HG03103 (cell line): ENCODE measurements around the gene ATG9B.
A peak's percentile ranks its signal among the peaks of the same experiment; 100 is the strongest.

Experiments
- ATAC-seq: cut with Tn5 transposase; IDR thresholded peaks from one replicate; pipeline ENCODE4 v1.9.1; 2021; ENCODE audit warnings: low read depth; ENCODE audit not compliant: unreplicated experiment

ATG9B gene

DNA sequence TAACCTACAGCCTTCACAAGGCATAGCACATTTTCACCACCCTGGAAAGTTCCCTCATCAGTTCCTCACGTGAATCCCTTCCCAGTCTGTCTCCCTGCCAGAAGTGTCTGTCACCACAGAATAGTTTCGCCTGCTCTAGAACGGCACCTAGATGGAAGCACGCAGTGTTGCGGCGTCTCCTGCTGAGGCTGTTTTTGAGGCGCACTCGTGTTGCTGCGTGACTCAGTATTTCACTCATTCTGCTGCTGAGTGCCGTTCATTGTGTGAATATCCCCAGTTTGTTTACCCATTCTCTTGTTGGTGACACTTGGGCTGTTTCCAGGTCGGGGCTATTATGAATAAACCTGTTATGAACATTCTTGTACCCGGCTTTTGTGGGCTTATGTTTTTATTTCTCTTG lies 20.7 kb downstream of the ATG9B start:
- ATAC-seq = no peak

DNA sequence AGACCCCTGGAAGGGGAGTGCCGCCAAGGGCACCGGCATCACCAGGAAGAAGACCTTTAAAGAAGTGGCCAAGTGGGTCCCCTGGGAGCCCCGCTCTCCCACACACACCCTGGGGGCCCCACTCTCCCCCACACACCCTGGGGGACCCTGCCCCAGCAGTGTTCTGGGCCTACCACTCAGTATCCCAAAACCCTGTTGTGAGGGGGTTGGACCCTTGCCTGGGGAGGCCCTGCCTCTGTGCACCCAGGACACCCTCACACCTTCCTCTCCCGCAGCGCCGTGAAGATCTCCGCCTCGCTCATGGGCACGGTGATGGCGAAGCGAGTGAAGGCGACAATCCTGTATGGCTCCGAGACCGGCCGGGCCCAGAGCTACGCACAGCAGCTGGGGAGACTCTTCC lies 22.7 kb downstream of the ATG9B start:
- no peak for ATAC-seq

DNA sequence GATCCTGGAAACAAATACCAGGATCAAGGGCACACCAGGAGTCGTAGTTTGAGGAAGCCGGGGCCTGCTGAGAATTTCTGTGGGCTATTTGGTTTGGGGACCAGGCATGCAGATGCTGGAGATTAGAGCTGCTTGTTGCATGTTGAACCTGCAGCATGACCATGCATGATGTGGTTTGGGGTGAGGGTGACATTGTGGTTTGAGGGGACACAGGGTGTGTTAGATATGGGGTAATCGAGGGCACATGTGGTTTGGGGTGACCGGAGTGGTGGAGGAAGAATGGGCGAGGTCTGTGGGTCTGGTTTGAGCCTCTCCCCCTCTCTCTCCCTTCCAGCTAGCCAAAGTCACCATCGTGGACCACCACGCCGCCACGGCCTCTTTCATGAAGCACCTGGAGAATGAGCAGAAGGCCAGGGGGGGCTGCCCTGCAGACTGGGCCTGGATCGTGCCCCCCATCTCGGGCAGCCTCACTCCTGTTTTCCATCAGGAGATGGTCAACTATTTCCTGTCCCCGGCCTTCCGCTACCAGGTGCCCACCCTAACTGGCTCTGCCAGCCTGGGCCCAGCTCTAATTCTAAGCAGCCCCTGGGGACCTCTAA lies 23.3 kb downstream of the ATG9B start:
- ATAC-seq = no peak

DNA sequence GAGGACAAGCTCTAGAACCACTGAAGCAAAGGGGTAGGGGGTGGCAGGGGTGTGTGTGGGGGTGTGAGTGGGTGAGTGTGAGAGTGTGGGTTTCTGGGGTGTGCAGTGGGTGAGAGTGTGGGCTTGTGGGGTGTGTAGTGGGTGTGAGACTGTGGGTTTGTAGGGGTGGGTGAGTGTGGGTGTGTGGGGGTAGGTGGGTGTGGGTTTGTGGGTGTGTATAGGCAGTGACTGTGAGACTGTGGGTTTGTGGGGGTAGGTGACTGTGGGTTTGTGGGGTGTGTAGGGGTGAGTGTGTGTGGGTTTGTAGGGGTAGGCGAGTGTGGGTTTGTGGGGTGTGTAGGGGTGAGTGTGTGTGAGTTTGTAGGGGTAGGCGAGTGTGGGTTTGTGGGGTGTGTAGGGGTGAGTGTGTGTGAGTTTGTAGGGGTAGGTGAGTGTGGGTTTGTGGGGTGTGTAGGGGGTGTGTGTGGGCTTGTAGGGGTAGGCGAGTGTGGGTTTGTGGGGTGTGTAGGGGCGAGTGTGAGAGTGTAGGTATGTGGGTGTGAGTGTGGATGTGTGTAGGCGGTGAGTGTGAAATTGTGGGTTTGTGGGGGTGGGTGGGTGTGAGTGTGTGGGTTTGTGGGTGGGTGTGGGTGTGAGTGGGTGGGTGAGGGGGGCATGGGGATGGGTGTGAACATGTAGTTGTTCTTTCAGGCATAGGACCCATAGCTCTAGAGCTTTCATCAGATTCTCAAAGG lies 24.6 kb downstream of the ATG9B start:
- ATAC-seq = no peak

DNA sequence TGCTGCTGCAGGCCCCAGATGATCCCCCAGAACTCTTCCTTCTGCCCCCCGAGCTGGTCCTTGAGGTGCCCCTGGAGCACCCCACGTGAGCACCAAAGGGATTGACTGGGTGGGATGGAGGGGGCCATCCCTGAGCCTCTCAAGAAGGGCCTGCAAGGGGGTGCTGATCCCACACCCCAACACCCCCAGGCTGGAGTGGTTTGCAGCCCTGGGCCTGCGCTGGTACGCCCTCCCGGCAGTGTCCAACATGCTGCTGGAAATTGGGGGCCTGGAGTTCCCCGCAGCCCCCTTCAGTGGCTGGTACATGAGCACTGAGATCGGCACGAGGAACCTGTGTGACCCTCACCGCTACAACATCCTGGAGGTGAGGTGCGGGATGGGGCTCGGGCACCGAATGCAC lies 25.3 kb downstream of the ATG9B start:
- ATAC-seq = no peak

DNA sequence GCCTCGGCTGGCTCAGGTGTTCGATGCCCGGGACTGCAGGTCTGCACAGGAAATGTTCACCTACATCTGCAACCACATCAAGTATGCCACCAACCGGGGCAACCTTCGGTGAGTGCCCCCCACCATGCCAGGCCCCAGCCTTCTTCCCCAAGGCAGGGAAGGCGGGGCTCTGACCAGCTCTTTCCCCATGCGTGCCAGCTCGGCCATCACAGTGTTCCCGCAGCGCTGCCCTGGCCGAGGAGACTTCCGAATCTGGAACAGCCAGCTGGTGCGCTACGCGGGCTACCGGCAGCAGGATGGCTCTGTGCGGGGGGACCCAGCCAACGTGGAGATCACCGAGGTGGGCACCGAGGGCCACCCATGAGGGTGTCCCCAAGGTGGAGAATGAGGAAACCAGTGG lies 26.0 kb downstream of the ATG9B start:
- ATAC-seq = no peak

DNA sequence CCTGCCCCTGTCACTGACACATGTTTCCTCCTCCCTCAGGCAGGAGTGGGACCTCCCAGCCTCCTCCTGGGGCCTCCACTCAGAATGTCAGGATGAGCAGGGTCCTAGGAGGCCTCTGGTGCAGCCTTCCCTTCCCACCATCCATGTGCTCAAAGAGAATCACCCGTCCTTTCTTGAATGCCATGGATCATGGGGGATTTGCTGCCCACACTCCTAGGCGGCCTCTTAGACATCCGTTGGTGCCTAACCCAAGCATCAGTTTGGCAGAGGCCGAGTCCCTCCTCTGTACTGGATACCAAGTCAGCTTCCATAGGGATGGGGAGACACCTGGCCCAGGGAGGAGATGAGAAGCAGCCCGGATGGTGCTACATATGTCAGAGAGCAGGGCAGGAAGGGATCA lies 26.5 kb downstream of the ATG9B start:
- no peak for ATAC-seq

DNA sequence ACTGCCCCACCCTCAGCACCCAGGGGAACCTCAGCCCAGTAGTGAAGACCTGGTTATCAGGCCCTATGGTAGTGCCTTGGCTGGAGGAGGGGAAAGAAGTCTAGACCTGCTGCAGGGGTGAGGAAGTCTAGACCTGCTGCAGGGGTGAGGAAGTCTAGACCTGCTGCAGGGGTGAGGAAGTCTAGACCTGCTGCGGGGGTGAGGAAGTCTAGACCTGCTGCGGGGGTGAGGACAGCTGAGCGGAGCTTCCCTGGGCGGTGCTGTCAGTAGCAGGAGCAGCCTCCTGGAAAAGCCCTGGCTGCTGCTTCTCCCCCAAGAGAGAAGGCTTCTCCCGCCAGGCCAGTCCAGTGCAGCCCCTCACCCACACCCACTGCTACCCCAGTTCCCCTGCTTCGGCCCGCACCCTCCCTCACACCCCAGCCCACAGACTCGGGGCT lies 27.2 kb downstream of the ATG9B start:
- no peak for ATAC-seq

DNA sequence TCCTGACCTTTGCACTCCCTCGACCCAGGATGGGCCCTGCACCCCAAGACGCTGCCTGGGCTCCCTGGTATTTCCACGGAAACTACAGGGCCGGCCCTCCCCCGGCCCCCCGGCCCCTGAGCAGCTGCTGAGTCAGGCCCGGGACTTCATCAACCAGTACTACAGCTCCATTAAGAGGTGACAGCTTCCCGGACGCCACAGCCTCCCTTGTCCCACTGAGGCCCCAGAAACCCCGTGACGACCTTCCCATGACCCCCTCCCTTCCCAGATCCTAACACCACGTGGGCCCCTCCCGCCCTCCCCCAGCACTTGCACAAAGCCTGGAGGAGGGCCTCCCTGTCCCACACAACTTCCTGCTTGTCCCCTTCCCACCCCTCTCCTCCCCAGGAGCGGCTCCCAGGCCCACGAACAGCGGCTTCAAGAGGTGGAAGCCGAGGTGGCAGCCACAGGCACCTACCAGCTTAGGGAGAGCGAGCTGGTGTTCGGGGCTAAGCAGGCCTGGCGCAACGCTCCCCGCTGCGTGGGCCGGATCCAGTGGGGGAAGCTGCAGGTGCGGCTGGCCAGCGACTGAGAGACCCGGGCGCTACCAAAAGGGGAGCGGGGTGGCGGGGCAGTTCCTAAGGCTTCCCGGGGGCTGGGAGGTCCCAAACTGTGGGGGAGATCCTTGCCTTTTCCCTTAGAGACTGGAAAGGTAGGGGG lies 27.8 kb downstream of the ATG9B start:
- no peak for ATAC-seq

DNA sequence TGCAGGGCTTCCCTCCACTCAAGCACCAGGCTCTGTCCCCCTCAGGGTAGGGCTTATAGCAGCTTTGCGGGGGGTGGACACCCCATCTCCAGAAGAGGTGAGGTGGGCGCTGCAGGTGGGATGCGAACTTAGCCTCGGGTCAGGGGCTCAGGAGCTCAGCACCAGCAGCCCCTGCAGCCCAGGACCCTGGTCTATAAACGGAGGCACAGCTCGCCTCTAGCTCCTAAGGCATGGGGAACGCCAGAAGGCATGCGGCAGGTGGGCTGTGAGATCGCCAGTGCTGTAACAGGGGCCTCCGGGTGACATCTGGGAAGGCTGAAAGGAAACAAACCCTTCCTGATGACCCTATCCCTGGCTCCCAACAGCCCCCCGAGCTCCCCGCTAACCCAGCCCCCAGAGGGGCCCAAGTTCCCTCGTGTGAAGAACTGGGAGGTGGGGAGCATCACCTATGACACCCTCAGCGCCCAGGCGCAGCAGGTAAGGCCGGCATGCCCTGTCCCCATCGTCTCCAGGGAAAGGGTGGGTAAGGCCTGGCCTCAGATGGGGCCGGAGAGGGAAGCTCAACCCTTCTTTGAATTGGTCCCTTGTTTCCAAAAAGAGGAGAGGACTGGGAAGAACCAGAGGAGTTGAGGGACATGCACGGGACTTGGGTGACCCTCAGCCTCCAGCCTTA lies 29.3 kb downstream of the ATG9B start:
- no peak for ATAC-seq

DNA sequence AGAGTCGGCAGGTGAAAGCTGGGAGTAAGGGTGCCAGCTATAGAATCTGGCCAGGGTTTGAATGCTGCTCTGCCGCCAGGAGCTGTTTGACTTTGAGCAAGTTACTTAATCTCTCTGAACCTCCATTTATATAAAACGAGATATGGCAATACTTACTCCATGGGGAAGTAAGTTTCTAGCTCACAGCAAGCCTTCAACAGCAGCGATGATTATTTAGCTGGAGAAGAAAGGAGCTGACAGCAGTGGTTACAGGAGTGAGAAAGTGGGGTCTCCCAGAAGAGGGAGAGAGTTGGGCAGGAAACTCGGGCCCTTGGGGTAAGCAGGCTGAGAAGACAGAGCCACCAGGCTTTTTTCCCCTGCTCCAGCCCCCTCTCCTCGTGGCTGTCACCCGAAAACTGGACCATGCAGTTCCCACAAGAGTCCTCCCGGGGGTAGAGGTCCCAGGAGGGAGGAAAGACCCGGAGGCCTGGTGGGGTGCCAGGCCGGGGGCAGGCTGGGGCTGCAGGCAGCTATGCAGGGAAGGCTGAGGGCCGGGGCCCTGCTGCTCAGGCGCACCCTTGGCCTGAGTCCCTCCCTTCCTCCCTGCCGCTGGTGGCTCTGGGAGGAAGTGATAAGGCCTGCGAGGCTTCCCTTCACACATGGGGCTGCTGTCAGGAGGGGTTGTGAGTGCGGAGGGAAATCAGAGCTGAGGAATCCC lies 30.0 kb downstream of the ATG9B start:
- ATAC-seq = no peak

DNA sequence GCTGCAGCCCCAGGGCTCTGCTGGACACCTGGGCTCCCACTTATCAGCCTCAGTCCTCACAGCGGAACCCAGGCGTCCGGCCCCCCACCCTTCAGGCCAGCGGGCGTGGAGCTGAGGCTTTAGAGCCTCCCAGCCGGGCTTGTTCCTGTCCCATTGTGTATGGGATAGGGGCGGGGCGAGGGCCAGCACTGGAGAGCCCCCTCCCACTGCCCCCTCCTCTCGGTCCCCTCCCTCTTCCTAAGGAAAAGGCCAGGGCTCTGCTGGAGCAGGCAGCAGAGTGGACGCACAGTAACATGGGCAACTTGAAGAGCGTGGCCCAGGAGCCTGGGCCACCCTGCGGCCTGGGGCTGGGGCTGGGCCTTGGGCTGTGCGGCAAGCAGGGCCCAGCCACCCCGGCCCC lies 30.8 kb downstream of the ATG9B start:
- ATAC-seq = no peak

DNA sequence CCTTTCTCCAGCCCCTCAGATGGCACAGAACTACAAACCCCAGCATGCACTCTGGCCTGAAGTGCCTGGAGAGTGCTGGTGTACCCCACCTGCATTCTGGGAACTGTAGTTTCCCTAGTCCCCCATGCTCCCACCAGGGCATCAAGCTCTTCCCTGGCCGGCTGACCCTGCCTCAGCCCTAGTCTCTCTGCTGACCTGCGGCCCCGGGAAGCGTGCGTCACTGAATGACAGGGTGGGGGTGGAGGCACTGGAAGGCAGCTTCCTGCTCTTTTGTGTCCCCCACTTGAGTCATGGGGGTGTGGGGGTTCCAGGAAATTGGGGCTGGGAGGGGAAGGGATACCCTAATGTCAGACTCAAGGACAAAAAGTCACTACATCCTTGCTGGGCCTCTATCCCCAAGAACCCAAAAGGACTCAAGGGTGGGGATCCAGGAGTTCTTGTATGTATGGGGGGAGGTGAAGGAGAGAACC lies 31.4 kb downstream of the ATG9B start:
- ATAC-seq = peak; percentile 60

DNA sequence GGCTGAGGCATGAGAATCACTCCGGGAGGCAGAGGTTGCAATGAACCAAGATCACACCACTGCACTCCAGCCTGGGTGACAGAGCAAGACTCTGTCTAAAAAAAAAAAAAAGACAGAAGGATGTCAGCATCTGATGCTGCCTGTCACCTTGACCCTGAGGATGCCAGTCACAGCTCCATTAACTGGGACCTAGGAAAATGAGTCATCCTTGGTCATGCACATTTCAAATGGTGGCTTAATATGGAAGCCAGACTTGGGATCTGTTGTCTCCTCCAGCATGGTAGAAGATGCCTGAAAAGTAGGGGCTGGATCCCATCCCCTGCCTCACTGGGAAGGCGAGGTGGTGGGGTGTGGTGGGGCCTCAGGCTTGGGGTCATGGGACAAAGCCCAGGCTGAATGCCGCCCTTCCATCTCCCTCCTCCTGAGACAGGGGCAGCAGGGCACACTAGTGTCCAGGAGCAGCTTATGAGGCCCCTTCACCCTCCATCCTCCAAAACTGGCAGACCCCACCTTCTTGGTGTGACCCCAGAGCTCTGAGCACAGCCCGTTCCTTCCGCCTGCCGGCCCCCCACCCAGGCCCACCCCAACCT lies 32.1 kb downstream of the ATG9B start:
- no peak for ATAC-seq

DNA sequence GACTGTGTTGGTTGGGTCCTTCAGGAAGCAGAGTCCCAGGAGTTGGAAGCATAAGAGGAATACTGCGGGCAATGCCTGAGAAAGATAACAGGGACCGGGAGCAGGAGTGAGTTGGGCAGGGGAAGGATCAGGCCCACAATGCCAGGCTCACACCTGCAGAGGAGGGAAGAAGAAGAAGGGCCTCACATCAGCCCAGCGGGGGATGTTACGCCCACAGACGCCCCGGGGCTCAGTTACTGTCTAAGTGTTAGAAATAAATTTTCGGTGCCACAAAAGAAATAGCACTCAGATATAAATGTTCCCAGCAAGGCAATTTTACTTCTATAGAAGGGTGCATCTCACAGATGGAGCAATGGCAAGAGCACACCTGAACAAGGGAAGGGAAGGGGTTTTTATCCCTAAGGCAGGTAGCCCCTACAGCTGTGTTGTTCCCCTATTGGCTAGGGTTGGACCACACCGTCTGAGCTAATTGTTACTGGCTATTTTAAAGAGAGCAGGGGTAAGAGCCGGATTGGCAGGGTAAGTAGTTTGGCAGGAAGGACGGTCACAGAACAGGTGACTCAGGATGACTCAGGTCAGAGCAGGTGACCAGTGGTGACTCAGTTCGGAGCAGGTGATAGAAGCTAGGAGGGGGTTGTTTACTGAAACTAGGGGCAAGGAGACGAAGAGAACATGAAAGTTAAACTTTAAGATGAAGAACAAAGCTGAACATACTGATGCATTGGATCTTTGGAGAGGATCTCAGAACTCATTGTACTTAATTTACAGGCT lies 33.7 kb downstream of the ATG9B start, which contains the start of gene NOS3:
TSS of gene NOS3 (plus strand) at position 602 of the 771 bp plus-strand sequence. CDS start 2,787 bp downstream, outside the sequence.
- ATAC-seq = no peak

DNA sequence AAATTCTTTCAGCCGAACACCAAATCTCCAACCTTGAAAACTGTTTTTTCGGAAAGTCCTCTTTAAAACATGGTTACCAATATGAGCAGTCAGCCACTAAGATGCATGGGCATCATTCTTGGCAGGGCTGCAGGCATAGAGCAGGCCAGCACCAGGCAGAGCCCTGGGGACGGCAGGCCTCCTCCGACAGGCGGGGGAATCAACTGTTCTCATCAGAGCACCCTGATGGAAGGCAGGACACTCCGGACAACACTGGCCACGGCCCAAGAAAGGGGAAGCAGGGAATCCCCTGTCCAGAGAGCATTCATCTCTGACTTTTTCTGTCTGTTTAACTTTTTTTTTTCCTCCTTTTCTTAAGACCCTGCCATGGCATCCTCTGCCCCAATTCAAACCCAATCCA lies 34.8 kb downstream of the ATG9B start:
- ATAC-seq = no peak

DNA sequence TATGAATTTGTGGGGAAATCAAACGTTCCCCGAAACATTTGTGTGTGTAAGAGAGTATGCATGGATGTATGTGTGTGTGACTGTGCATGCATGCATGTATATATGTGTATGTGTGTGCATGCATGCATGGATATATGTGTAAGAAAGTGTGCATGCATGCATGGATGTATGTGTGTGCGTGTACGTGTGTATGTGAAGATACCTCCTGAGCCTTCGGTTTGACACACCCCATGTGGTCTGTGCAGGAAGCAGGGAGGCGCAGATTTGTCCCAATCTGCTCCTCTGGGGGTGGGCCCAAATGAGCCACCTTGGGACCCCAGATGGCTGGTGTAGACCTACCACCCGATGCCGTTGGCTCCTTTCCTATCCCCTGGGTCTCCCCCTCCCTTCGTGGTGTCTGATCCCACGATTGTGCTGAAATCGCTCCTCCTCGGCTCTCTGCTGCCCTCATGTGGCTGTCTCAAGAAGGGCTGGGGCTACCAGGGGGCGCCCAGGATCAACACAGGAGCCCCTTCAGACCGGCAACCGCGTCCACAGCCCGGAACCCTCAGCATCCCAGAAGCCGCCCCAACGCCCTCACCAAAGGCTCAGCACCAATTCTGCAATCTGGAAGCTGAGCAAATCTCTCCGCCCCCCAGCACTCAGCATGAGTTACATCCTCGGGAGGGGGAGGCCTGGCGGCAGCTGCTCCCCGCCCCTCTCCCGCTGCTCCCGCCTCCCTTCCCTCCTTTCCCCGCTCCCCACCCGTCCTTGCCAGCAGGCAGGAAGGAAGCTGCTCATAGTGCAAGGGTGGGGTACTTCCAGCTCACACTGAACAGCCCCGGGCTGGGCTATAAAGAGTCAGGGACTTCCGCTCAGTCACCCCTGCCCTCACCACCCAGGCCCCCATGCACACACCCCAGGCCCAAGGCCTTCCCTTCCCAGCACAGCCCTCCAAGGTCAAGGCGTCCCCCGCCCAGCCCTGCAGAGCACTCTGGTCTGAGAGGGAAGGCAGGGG lies 35.8 kb downstream of the ATG9B start:
- ATAC-seq = no peak

DNA sequence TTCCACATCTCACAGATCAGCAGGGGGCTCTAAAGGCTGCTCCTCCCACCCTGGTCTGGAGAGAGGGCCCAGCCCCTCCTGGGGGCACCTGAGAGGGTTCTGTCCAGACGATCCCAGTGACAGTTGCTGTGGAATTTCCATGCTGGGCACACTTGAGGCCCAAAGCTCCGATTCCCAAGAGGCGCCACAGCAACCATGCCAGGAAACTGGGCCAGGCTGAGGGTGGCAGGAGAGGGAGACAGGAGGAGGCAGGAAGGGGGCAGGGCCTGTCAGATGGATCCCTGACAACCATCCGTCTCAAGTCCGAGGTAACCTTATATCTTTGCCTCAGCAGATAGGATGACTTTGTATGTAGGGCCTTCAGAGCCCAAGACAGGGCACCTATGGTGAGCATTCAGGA lies 37.7 kb downstream of the ATG9B start:
- no peak for ATAC-seq
